Epithelial cell of proximal tubule (primary cell): ENCODE data around the gene TSPAN17. TPM values are rescaled to one million over a fixed set of nuclear protein-coding genes. Genes with fewer than 3 reads are reported as not detected.

ENCODE experiments used
- DNase-seq: peaks from one replicate; pipeline ENCODE4 v3.0.0-alpha.2; 2011; ENCODE audit warnings: low read depth
- H3K4me3 ChIP-seq: 2 replicates; pipeline ENCODE4 v1.5.1; 2011; ENCODE audit warnings: low read depth, mild to moderate bottlenecking, low read length
- CTCF ChIP-seq: conservative IDR thresholded peaks from 2 replicates; pipeline ENCODE4 v1.5.1; 2012; ENCODE audit warnings: low read depth, mild to moderate bottlenecking, low read length
- total RNA-seq: library from RNA; depleted of rRNA; stranded (reverse); fragments of >200 nt; gene quantifications from 2 replicates; pipeline ENCODE4 v1.2.3, GENCODE V29; 2015

Gene TSPAN17
- total RNA-seq, 1 donor from 2014 or later, result 29.1 TPM

DNA sequence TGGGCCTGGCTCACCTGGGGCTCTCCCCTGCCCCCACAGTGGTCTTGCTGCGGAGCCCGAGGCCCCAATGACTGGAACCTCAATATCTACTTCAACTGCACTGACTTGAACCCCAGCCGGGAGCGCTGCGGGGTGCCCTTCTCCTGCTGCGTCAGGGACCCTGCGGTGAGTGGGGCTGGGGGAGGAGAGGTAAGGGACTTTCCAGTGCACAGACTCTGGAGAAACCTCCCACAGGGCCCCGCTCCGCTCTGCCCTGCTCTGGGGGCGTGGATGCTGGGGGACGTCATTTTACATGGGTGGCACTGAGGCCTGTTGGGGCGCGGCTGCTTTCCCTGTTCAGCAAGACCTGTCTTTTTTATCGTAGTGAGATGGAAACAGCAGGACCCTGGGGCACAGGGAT, 7.6 kb downstream of the TSPAN17 start:
- no peak for TF ChIP-seq CTCF
- H3K4me3 ChIP-seq, result no peak overlapping the region
- DNase-seq, result no peak

- no peak for DNase-seq
- TF ChIP-seq CTCF, result no peak
- H3K4me3 ChIP-seq, result no peak overlapping the region
Observed at GRCh38 chr5:176656467-176656990, 9.2 kb downstream of the TSPAN17 start.

- H3K4me3 ChIP-seq, result no peak overlapping the region
- peak; percentile 83 for TF ChIP-seq CTCF
- no peak for DNase-seq
Observed at GRCh38 chr5:176658007-176658599, 10.8 kb downstream of the TSPAN17 start.

DNA sequence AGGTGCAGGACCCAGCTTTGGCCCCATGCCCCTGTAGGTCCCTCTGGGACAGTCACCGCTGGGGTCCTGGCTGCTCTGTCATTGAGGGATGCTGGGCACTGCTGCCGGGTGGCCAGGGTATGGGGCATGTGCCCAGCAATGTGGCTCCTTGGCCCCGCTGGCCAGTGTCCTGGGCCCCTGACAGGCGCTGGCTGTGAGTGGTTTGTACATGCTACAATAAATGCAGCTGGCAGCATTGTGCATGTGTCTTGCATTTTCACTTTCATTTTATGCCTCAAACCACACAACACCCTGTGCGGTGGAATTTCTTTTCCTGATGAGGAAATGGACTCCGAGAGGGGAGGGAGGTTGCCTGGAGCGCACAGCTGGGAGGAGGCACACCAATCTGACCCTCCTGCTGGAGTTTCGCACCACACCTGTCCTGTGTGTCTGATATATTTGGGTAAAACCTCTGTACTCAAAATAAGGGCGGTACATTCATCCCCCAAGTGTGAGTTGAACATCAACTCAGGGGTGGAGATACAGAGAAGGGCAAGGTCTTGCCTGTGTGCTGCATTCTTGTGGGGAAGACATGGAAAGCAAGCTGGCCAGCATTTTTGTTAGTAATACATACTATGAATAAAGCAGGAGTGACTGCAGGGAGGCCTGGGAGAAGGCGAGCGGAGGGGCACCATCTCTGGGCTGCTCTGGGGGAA, 11.7 kb downstream of the TSPAN17 start:
- H3K4me3 ChIP-seq, result no peak overlapping the region
- TF ChIP-seq CTCF, result no peak
- DNase-seq, result no peak

- no peak for DNase-seq
- TF ChIP-seq CTCF, result no peak
Observed at GRCh38 chr5:176659512-176659839, 12.2 kb downstream of the TSPAN17 start.

GRCh38 chr5:176659860-176660461, 12.7 kb downstream of the TSPAN17 start:
- no peak for DNase-seq
- H3K4me3 ChIP-seq, result no peak overlapping the region
- no peak for TF ChIP-seq CTCF

More at GRCh38 chr5:176659512-176659839, 12.2 kb downstream of the TSPAN17 start:
- H3K4me3 ChIP-seq, result no peak overlapping the region

DNA sequence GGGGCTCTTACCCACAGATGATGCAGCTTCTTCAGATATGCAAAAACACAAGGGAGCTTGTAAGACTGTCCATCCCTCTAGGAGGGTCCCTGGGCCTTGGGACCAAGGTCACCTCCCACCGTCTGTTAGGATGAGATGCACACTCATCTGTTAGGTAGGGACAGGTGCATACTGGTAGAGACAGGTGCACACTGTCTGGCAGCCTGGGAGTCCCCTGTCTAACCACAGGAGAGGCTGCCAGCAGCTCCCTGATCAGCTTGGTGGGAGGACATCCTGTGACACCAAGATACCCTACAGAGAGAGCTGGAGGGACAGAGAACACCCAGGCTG, 13.2 kb downstream of the TSPAN17 start:
- H3K4me3 ChIP-seq, result no peak overlapping the region
- TF ChIP-seq CTCF, result no peak
- DNase-seq, result no peak
